ENCODE data around the gene LGALS9B.
"Not testable (repeated sequence)": the region's sequence is repeated elsewhere in the genome, so short reads cannot be mapped to it uniquely, and the experiment has no call there.

GRCh38 chr17:20511778-20512177 lies 44.4 kb upstream of the LGALS9B start:
- not testable (repeated sequence) for TF ChIP-seq CTCF (IDR thresholded peaks at IDR 0.05); POLR2AphosphoS5 (IDR thresholded peaks at IDR 0.05; ENCODE audit: low read depth, low read length); REST (IDR thresholded peaks at IDR 0.05; ENCODE audit: insufficient read depth in 1 of 2, low read depth in 2 of 2, low read length in 1 of 2)

All from Panc1 (cell line).